NB4 (cell line): ENCODE results near the gene CAPN14.

Source experiments
- MYC ChIP-seq: IDR thresholded peaks from 2 replicates; pipeline ENCODE4 v1.6.1; 2011; ENCODE audit warnings: low read depth, low read length
- TF ChIP-seq, protein P1 (sequence below): IDR thresholded peaks from one replicate; pipeline ENCODE4 v1.5.1; 2012; ENCODE audit warnings: low read depth, low read length

DNA sequence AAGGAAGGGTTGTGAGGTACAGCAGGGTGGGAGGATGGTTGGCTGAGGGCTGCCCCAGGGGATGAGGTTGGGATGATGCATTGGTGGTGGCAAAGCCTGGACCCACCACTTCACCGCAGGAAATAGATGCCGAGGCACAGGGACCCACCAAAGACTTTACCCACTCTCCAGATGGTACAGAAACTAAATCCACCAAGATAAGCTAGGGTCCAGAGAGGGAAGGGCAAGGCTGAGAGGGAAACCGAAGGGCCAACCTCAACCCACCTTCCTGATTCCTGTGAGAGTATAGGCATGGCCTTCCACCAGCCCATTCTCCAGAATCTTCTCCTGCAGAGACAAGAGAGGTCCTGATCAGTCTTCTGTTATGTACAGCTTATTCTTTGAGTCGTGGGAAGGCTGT is 18.1 kb downstream of the CAPN14 start:
- TF ChIP-seq, protein P1, sequence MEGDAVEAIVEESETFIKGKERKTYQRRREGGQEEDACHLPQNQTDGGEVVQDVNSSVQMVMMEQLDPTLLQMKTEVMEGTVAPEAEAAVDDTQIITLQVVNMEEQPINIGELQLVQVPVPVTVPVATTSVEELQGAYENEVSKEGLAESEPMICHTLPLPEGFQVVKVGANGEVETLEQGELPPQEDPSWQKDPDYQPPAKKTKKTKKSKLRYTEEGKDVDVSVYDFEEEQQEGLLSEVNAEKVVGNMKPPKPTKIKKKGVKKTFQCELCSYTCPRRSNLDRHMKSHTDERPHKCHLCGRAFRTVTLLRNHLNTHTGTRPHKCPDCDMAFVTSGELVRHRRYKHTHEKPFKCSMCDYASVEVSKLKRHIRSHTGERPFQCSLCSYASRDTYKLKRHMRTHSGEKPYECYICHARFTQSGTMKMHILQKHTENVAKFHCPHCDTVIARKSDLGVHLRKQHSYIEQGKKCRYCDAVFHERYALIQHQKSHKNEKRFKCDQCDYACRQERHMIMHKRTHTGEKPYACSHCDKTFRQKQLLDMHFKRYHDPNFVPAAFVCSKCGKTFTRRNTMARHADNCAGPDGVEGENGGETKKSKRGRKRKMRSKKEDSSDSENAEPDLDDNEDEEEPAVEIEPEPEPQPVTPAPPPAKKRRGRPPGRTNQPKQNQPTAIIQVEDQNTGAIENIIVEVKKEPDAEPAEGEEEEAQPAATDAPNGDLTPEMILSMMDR, result no peak
- TF ChIP-seq MYC, result no peak
